Measurements from ENCODE around the gene RAP1B.

Gene RAP1B

GRCh38 chr12:68623984-68624383, 13.3 kb downstream of the RAP1B start:
- TF ChIP-seq CTCF (conservative IDR thresholded peaks at IDR 0.05) (no peak), ZFX (IDR thresholded peaks at IDR 0.05) (no peak)
- no peak overlapping the region for H3K27ac ChIP-seq

GRCh38 chr12:68624933-68625332, 14.2 kb downstream of the RAP1B start:
- TF ChIP-seq ZFX (IDR thresholded peaks at IDR 0.05), result no peak
- TF ChIP-seq CTCF (conservative IDR thresholded peaks at IDR 0.05), result no peak
- H3K27ac ChIP-seq, result no peak overlapping the region

- no peak overlapping the region for H3K27ac ChIP-seq
- TF ChIP-seq ZFX (IDR thresholded peaks at IDR 0.05) (no peak), CTCF (conservative IDR thresholded peaks at IDR 0.05) (no peak)
Measured at GRCh38 chr12:68627673-68628319, 17.1 kb downstream of the RAP1B start.

GRCh38 chr12:68628698-68629097, 18.0 kb downstream of the RAP1B start:
- TF ChIP-seq ZFX (IDR thresholded peaks at IDR 0.05), result no peak
- no peak for TF ChIP-seq CTCF (conservative IDR thresholded peaks at IDR 0.05)
- no peak overlapping the region for H3K27ac ChIP-seq

- TF ChIP-seq CTCF (conservative IDR thresholded peaks at IDR 0.05), result no peak
- no peak for TF ChIP-seq ZFX (IDR thresholded peaks at IDR 0.05)
Measured at GRCh38 chr12:68630050-68630449, 19.4 kb downstream of the RAP1B start.

GRCh38 chr12:68630598-68630997, 19.9 kb downstream of the RAP1B start:
- H3K27ac ChIP-seq, result no peak overlapping the region
- TF ChIP-seq ZFX (IDR thresholded peaks at IDR 0.05) (no peak), CTCF (conservative IDR thresholded peaks at IDR 0.05) (no peak)

More at GRCh38 chr12:68630050-68630449, 19.4 kb downstream of the RAP1B start:
- H3K27ac ChIP-seq, result no peak overlapping the region

GRCh38 chr12:68631227-68631626, 20.5 kb downstream of the RAP1B start:
- H3K27ac ChIP-seq, result no peak overlapping the region
- no peak for TF ChIP-seq ZFX (IDR thresholded peaks at IDR 0.05)
- no peak for TF ChIP-seq CTCF (conservative IDR thresholded peaks at IDR 0.05)

Measured in C4-2B (cell line).